ENCODE data around the gene SMPDL3A. TPM values are rescaled to one million over a fixed set of nuclear protein-coding genes. Genes with fewer than 3 reads are reported as not detected.
A peak's percentile ranks its signal among the peaks of the same experiment; 100 is the strongest.

SMPDL3A gene
- total RNA-seq, 3 donors from 2014 or later = 9.1 to 26.5 (median 17.0) TPM

GRCh38 chr6:122790028-122790422 is 967 bp downstream of the SMPDL3A start:
- Histone ChIP-seq H3K4me3 (peak overlapping the region; percentile 55 to 87 (median 77)), H3K36me3 (no peaks in the 10 kb centered on the region), H3K27me3 (no peaks in the 10 kb centered on the region), H3K27ac (peak overlapping the region; percentile 94 to 97), H3K9me3 (no peaks in the 10 kb centered on the region), H3K4me1 (no peaks in the 10 kb centered on the region)
- DNase-seq (ENCODE audit: low spot score in 2 of 2) = no peak
- intact Hi-C loops (cut with DNase I; ENCODE audit: low total_unique reads) = no loop called here
- TF ChIP-seq POLR2AphosphoS5 (IDR thresholded peaks at IDR 0.05) (no peak), POLR2A (IDR thresholded peaks at IDR 0.05) (no peak), CTCF (IDR thresholded peaks at IDR 0.05) (no peak)

DNA sequence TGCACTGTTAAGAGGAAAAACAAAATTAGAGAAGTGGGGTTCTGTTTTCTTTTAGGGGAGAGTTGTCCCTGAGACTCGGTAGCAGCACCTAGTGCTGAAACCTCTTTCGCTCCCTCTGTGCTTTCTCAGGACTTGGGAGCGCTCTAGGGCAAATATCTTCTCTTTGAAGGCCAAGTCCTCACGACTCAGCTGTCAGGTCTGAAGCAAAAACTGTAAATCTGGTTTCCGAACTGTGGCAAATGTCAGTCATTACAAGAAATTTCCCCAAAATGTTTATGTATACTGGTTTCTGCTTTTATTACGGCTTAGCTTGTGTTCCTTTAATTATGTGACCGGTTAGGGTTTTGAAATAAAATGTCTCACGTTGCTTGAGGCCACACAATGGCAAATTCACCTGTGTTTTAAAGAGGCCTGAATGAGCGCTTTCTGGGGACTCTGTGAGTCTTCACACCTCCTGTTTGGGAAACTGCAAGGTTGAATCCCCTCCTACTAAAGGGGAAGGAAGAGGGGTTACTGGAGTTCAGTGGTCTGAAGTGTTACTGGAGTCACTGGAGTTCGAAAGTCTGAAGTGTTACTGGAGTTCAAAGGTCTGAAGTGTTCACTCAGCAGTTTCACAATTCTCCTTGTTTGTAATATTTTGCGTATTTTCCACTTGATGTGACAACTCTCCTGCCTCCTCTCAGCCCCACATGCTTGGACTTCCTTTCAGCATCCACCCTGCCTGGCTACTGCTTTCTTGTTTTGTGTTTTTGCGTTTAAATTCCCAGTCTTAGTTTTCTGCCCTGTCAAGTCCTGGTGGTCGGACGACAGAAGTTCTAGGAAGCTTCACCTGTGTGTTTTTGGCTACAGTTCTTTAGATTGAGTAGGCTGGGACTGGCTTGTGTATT is 1.6 kb downstream of the SMPDL3A start:
- TF ChIP-seq POLR2A (IDR thresholded peaks at IDR 0.05) = no peak
- TF ChIP-seq POLR2AphosphoS5 (IDR thresholded peaks at IDR 0.05) = no peak
- TF ChIP-seq CTCF (IDR thresholded peaks at IDR 0.05) = peak in 1 of 3 donors; percentile 9
- H3K27me3 ChIP-seq = no peaks in the 10 kb centered on the region
- no peaks in the 10 kb centered on the region for H3K36me3 ChIP-seq
- H3K4me3 ChIP-seq = peak overlapping the region; percentile 55 to 87 (median 77)
- intact Hi-C loops (cut with DNase I; ENCODE audit: low total_unique reads) = no loop called here
- H3K4me1 ChIP-seq = no peaks in the 10 kb centered on the region
- H3K27ac ChIP-seq = peak overlapping the region; percentile 94 to 97
- no peak for DNase-seq (ENCODE audit: low spot score in 2 of 2)
- H3K9me3 ChIP-seq = no peaks in the 10 kb centered on the region

GRCh38 chr6:122791310-122791679 is 2.2 kb downstream of the SMPDL3A start:
- no peak for DNase-seq (ENCODE audit: low spot score in 2 of 2)
- intact Hi-C loops (cut with DNase I; ENCODE audit: low total_unique reads) = no loop called here
- TF ChIP-seq POLR2AphosphoS5 (IDR thresholded peaks at IDR 0.05) (no peak), POLR2A (IDR thresholded peaks at IDR 0.05) (no peak), CTCF (IDR thresholded peaks at IDR 0.05) (no peak)
- H3K36me3 ChIP-seq = no peaks in the 10 kb centered on the region
- H3K4me3 ChIP-seq = peak overlapping the region in 2 of 3 donors; percentile 77 to 87
- no peaks in the 10 kb centered on the region for H3K4me1 ChIP-seq
- no peaks in the 10 kb centered on the region for H3K9me3 ChIP-seq
- H3K27ac ChIP-seq = peak overlapping the region; percentile 94 to 97
- H3K27me3 ChIP-seq = no peaks in the 10 kb centered on the region

- Histone ChIP-seq H3K4me1 (no peaks in the 10 kb centered on the region), H3K4me3 (no peak overlapping the region), H3K27ac (no peak overlapping the region), H3K9me3 (no peaks in the 10 kb centered on the region), H3K27me3 (no peaks in the 10 kb centered on the region), H3K36me3 (no peaks in the 10 kb centered on the region)
- intact Hi-C loops (cut with DNase I; ENCODE audit: low total_unique reads) = no loop called here
- TF ChIP-seq CTCF (IDR thresholded peaks at IDR 0.05) = no peak
- TF ChIP-seq POLR2A (IDR thresholded peaks at IDR 0.05) = no peak
- DNase-seq (ENCODE audit: low spot score in 2 of 2) = no peak
These were observed 3.7 kb downstream of the SMPDL3A start for GRCh38 chr6:122792766-122793165.

- H3K4me3 ChIP-seq = no peak overlapping the region
- H3K4me1 ChIP-seq = no peaks in the 10 kb centered on the region
- no peaks in the 10 kb centered on the region for H3K27me3 ChIP-seq
- H3K9me3 ChIP-seq = no peaks in the 10 kb centered on the region
- TF ChIP-seq POLR2AphosphoS5 (IDR thresholded peaks at IDR 0.05) (no peak), CTCF (IDR thresholded peaks at IDR 0.05) (no peak), POLR2A (IDR thresholded peaks at IDR 0.05) (no peak)
- intact Hi-C loops (cut with DNase I; ENCODE audit: low total_unique reads) = no loop called here
- H3K36me3 ChIP-seq = no peaks in the 10 kb centered on the region
- DNase-seq (ENCODE audit: low spot score in 2 of 2) = no peak
- H3K27ac ChIP-seq = no peak overlapping the region
These were observed 8.5 kb downstream of the SMPDL3A start for GRCh38 chr6:122797537-122797936.

Data from breast epithelium (tissue), 4 donors.